ENCODE results near the gene CAMK1D.

The CAMK1D gene

DNA sequence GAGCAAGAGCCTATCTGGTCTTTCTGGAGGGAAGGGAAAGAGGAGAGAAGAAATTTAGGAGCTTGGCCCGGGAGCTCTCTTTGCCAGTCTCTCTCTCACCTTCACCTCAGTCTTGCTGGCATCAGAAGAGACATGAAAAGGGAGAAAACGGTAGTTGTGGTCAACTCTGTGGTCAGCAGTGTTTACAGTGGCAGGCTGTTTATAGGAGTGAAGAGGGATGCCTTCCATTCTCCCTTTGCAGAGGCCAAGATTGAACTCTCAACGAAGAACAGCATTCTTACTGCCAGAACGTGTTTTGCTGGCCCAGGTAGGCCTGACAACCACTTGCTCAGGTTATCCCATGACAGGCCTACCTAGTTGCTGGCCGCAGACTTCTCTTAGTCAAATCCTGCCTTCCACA is 518.9 kb downstream of the CAMK1D start:
- TF ChIP-seq, protein P1, sequence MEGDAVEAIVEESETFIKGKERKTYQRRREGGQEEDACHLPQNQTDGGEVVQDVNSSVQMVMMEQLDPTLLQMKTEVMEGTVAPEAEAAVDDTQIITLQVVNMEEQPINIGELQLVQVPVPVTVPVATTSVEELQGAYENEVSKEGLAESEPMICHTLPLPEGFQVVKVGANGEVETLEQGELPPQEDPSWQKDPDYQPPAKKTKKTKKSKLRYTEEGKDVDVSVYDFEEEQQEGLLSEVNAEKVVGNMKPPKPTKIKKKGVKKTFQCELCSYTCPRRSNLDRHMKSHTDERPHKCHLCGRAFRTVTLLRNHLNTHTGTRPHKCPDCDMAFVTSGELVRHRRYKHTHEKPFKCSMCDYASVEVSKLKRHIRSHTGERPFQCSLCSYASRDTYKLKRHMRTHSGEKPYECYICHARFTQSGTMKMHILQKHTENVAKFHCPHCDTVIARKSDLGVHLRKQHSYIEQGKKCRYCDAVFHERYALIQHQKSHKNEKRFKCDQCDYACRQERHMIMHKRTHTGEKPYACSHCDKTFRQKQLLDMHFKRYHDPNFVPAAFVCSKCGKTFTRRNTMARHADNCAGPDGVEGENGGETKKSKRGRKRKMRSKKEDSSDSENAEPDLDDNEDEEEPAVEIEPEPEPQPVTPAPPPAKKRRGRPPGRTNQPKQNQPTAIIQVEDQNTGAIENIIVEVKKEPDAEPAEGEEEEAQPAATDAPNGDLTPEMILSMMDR (IDR thresholded peaks at IDR 0.05; ENCODE audit: insufficient read depth, low read depth, low read length, missing control alignments), result no peak
- H3K4me3 ChIP-seq (ENCODE audit: low read depth, low read length), result no peak overlapping the region
- DNase-seq (ENCODE audit: low read depth), result no peak

DNA sequence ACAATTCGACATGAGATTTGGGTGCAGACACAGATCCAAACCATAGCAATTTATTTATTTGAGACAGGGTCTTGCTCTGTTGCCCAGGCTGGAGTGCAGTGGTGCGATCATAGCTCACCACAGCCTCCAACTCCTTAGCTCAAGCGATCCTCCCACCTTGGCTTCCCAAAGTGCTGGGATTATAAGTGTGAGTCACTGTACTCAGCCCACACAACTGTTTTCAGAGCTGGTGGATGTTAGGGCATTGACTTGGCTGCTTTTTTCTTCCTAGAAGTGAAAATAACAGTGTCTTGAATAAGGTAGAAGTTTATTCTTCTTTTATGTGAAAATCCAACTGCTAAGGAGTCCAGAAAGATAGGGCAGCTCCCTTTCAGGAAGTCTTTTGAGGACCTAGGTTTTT is 520.1 kb downstream of the CAMK1D start:
- no peak for DNase-seq (ENCODE audit: low read depth)
- TF ChIP-seq, protein P1 (IDR thresholded peaks at IDR 0.05; ENCODE audit: insufficient read depth, low read depth, low read length, missing control alignments), result no peak

DNA sequence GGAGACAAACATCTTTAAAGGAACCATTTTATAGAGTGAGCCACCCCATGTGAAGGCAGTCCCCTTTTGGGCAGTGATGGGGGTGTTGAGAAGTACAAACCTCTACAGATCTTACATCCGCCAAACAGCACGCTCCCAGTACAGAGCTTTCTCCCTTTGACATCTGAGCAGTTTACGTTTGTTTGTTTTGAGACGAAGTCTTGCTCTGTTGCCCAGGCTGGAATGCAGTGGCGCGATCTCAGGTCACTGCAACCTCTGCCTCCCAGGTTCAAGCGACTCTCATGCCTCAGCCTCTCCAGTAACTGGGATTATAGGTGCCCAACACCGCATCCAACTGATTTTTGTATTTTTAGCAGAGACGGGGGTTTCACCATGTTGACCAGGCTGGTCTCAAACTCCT is 523.2 kb downstream of the CAMK1D start:
- H3K4me3 ChIP-seq (ENCODE audit: low read depth, low read length), result no peak overlapping the region
- TF ChIP-seq, protein P1 (IDR thresholded peaks at IDR 0.05; ENCODE audit: insufficient read depth, low read depth, low read length, missing control alignments), result no peak
- no peak for DNase-seq (ENCODE audit: low read depth)

More for the DNA sequence above, 520.1 kb downstream of the CAMK1D start:
- no peak overlapping the region for H3K4me3 ChIP-seq (ENCODE audit: low read depth, low read length)

DNA sequence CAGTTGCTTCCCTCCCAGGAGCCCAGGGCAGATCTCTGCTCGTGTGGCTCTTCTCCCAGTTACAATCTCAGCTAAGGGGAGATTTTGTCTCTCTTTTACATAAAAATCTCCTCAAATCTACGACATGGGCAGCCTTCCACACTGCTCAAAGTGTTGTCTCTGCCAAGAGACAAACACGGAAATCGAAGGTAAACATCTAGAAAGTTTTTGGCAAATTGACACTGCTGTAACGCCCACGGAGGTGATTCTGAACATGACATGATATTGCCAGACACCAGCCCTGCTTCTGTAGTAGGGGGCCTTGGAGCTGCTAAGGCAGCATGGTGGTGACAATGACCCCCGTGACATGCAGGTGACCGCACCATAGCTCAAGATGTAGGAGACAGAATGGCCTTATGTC is 523.8 kb downstream of the CAMK1D start:
- no peak for DNase-seq (ENCODE audit: low read depth)
- H3K4me3 ChIP-seq (ENCODE audit: low read depth, low read length), result no peak overlapping the region
- TF ChIP-seq, protein P1 (IDR thresholded peaks at IDR 0.05; ENCODE audit: insufficient read depth, low read depth, low read length, missing control alignments), result no peak

DNA sequence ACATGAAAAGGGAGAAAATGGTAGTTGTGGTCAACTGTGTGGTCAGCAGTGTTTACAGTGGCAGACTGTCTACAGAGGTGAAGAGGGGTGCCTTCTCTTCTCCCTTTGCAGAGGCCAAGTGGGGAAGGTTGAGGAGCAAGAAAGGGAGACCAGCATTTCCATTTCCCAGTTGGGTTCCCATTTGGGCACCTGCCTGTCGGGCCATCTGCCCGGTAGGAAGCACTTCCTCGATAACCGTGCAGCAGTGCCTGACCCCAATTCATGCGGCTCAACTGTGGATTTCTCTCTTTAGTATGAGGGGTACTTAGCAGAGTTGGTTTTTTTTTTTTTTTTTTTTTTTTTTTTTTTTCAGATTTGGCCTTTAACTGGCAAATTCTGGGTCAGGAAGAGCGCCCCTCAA is 525.2 kb downstream of the CAMK1D start:
- no peak for DNase-seq (ENCODE audit: low read depth)
- H3K4me3 ChIP-seq (ENCODE audit: low read depth, low read length), result no peak overlapping the region
- TF ChIP-seq, protein P1 (IDR thresholded peaks at IDR 0.05; ENCODE audit: insufficient read depth, low read depth, low read length, missing control alignments), result no peak

DNA sequence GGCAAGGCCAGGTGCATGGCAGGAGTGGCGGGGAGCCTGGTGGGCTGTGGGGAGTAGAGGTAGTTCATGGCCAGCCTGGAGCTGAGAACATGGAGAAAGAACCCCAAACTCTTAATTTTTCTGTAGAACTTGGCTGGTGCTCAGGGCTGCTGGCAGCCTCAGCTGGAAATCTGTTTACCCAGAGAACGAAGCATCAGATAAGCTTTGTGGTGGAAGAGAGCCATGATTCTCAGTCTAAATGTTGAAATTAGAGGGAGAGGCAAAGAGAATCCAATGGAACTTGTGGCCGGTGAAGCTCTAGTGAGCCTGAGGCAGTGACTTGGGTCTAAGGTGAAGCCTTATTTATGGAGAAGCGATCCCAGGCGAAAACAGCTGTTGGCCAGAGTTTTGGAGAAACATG is 525.8 kb downstream of the CAMK1D start:
- no peak overlapping the region for H3K4me3 ChIP-seq (ENCODE audit: low read depth, low read length)
- TF ChIP-seq, protein P1 (IDR thresholded peaks at IDR 0.05; ENCODE audit: insufficient read depth, low read depth, low read length, missing control alignments), result no peak
- DNase-seq (ENCODE audit: low read depth), result no peak

DNA sequence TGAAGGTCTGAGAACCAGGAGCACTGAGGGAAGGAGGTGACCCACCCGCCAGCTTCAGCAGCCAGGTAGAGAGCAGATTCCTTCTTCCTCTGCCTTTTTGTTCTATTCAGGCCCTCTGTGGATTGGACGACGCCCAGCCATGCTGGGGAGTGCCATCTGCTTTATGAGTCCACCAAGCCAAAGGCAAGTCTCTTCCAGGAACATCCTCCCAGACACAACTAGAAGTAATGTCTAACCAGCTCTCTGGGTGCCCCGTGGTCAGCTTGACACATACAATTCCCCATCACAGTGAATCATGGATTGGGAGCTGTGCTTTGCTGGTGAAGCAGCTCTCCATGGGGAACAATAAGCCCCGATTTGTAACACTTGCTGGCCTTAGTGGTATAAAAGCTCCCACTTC is 526.9 kb downstream of the CAMK1D start:
- TF ChIP-seq, protein P1 (IDR thresholded peaks at IDR 0.05; ENCODE audit: insufficient read depth, low read depth, low read length, missing control alignments), result no peak
- no peak overlapping the region for H3K4me3 ChIP-seq (ENCODE audit: low read depth, low read length)
- DNase-seq (ENCODE audit: low read depth), result no peak
